ENCODE results near the gene KIF1C.
A peak's percentile ranks its signal among the peaks of the same experiment; 100 is the strongest.

The KIF1C gene

DNA sequence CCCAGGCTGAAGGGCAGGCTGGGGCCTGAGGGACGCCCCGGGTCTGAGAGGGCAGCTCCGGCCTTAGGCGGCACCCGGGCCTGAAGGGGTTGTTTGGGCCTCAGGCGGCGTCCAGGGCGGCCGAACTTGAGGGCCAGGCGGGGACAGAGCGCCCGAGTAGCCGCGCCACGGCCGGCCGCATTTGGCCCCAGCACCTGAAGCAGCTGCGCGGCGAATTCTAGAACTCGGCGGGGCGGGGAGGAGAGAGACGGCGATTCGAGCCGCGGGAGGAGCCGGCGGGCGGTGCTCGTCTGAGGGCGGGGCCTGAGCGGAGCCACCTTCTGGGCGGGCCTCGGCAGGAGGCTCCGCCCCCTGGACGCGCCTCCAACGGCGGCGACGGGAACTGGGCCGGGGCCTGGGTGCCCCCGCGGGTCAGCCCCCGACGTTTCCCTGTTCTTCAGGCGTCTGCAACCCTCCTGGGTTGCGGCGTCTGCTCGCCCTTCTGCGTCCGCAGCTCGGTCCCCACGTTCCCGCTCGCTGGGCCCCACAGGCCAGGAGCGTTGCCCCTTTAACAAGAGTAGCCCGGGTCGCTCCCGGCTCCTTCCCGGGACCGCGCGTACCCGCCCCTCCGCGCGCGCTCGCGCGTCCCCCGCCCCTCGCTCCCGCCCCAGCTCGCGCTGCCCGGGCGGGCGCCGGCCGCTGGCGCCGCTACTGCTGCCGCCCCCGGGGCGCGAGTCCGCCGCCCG is at the start of gene KIF1C, which contains the start of gene INCA1:
KIF1C (plus strand) TSS at position 649 of the 725 bp plus-strand sequence. CDS start 2,297 bp downstream, outside the sequence.
INCA1 (minus strand) TSS at position 221 of the 725 bp plus-strand sequence. CDS start 3,085 bp downstream, outside the sequence.
- peak within 1 kb of the TSS; percentile 91 for H3K4me3 ChIP-seq (ENCODE audit: low read depth, low read length)
- TF ChIP-seq, protein P1, sequence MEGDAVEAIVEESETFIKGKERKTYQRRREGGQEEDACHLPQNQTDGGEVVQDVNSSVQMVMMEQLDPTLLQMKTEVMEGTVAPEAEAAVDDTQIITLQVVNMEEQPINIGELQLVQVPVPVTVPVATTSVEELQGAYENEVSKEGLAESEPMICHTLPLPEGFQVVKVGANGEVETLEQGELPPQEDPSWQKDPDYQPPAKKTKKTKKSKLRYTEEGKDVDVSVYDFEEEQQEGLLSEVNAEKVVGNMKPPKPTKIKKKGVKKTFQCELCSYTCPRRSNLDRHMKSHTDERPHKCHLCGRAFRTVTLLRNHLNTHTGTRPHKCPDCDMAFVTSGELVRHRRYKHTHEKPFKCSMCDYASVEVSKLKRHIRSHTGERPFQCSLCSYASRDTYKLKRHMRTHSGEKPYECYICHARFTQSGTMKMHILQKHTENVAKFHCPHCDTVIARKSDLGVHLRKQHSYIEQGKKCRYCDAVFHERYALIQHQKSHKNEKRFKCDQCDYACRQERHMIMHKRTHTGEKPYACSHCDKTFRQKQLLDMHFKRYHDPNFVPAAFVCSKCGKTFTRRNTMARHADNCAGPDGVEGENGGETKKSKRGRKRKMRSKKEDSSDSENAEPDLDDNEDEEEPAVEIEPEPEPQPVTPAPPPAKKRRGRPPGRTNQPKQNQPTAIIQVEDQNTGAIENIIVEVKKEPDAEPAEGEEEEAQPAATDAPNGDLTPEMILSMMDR (IDR thresholded peaks at IDR 0.05; ENCODE audit: control insufficient read depth, extremely low read depth, insufficient read depth): no peak
- peak; percentile 50 for DNase-seq (ENCODE audit: low read depth)

DNA sequence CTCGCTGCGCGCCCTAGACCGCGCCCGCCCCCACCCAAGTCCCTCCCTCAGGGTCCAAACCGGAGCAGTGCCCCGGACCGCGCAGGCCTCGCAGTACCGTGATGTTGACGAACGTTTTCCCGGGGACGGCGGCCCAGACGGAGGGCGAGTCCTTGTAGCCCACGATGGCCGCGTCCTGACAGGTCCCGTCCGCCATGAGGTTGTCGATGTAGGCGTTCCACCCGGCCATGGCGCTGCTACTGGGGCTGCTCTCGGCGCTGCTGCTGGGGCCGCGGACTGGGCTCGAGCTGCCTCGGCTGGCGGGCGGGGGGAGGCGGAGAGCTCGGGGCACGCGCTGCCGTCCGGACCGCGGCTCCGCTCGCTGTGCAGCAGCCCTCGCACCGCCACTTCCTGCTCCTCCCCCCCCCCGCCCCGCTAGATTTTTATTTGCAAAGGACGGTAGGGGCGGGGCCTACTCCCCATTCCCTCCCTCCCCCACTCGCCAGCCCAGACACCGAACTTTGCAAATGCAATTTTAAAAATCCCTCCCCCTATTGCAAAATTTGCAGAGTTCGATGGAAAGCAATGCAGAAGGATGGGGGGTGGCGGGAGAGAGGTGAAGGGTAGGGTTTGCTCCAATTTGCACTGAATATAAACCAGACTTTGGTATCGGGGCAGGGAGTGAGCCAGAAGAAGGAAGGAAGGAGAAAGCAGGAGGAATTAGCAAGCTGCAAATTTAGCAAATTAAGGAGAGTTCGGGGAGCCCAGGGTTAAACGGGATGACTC is 49.4 kb upstream of the KIF1C start, which contains the start of gene PFN1:
PFN1 (minus strand) TSS at position 365 of the 765 bp plus-strand sequence; CDS start at position 229, 136 bp downstream.
- peak within 1 kb of the TSS; percentile 99 for H3K4me3 ChIP-seq (ENCODE audit: low read depth, low read length)
- TF ChIP-seq, protein P1 (IDR thresholded peaks at IDR 0.05; ENCODE audit: control insufficient read depth, extremely low read depth, insufficient read depth): no peak
- peak; percentile 66 for DNase-seq (ENCODE audit: low read depth)

DNA sequence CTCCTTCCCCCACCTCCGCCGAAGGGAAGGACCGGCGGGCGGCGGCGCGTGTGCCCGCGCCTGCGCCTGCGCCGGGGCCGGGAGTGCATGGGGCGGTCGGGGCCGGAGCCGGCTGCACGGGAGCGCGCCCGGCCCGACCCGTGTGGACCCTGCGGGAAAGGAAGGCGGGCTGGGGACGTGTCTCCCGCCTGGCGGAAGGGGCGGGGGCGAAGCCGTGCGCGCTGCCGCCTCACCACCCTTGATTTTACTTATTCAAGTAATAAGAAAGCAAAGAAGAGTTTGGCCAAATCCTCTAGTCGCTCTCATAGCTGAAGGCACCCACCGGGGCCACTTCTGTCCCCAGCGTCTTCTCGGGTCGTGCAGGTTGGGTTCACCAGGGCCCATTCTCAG is 48.8 kb upstream of the KIF1C start:
- DNase-seq (ENCODE audit: low read depth): peak; percentile 45
- TF ChIP-seq, protein P1 (IDR thresholded peaks at IDR 0.05; ENCODE audit: control insufficient read depth, extremely low read depth, insufficient read depth): no peak
- peak overlapping the region; percentile 99 for H3K4me3 ChIP-seq (ENCODE audit: low read depth, low read length)

DNA sequence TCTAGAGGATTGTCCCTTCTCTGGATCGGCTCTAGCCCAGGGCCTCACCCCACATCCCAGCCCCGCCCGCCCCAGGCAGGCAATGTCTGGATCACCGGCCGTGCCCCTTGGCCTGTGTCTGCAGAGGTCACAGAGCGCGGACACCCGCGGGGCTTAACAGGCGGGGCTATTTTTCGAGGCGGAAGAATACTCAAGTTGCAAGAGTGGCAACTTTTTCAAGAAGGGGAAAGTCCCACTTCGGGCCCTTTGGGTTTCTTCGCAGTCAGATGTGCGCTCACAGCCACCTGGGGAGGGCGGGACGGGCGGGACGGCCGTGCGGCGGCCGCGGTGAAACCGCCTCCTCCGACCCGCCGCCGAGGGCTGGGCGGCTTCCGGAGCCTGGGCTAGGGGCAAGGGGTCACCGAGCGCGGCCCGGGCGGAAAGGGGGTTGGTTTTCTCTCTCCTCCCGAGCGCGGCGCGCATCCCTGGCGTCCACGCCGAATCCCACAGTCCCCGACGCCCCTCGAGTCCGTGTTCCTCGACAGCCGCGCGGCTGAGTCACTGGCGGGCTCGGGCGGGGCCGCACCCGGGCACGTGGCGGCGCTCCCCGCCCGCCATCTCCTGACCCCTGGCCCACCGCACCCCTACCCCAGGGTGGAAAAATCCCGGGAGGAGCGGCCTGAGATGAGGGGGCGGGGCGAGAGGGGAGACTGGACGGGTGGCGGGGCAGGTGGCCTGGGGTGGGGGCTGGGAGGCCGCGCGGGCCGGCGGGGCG is 48.3 kb upstream of the KIF1C start:
- TF ChIP-seq, protein P1 (IDR thresholded peaks at IDR 0.05; ENCODE audit: control insufficient read depth, extremely low read depth, insufficient read depth): no peak
- DNase-seq (ENCODE audit: low read depth): peak; percentile 42
- peak overlapping the region; percentile 99 for H3K4me3 ChIP-seq (ENCODE audit: low read depth, low read length)

DNA sequence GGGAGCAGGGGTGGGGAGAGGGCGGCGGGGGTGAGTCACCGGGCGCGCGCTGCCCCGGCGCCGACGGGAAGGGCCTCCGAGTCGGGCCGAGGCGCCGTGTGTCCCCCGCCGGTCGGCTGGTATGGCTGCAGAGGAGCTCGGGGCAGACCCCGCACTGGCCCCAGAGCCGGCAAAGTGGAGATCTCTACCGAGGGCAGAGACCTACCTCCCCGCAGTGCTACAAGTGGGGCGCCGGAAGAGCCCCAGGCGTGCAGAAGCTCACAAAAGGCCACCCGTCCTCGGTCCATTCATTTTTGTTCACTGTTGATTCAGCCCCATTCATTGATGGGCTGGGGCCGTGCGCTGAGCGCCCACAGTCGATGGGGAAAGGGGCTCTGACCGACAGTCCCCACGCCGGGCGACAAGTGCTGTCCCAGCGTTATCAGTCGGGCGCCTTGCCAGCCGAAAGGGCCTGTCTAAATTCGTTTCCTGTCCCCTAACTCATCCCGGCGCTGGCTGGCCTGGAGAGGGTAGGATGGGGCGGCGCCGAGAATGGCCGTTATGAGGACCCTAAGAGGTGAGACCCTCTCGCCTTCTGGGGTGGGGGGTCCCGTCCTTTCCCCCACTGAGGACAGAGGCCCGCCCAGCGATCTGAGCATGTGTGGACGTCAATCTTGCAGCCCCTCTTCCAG is 47.5 kb upstream of the KIF1C start:
- TF ChIP-seq, protein P1 (IDR thresholded peaks at IDR 0.05; ENCODE audit: control insufficient read depth, extremely low read depth, insufficient read depth): no peak
- H3K4me3 ChIP-seq (ENCODE audit: low read depth, low read length): peak overlapping the region; percentile 99
- DNase-seq (ENCODE audit: low read depth): no peak

DNA sequence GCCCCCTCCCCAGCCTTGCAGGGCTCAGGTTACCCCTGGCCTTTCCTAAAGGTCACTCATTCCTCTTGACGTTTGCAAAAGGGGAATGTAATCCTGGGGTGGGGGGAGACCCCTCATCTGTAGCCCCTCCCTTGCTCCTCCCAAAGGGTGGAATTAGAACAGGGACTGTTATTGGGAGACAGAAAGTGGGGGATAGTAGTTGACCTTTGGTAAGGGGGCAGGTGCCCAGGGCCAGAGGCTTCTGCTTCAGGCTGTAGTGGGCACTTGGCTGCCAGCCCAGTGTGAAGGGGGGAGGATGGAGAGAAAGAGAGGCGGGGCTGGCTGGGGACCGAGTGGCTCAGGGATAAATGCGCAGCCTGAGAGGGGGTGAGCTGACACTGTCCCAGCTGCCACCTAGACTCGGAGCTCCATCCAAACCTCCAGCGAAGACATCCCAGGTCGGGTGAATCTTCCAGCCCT is 47.0 kb upstream of the KIF1C start, which contains the start of gene ENO3:
ENO3 (plus strand) TSS at position 374 of the 459 bp plus-strand sequence. CDS start 711 bp downstream, outside the sequence.
- no peak for DNase-seq (ENCODE audit: low read depth)

More for the DNA sequence above, 47.0 kb upstream of the KIF1C start, which contains the start of gene ENO3:
- TF ChIP-seq, protein P1 (IDR thresholded peaks at IDR 0.05; ENCODE audit: control insufficient read depth, extremely low read depth, insufficient read depth): no peak
- H3K4me3 ChIP-seq (ENCODE audit: low read depth, low read length): peak within 1 kb of the TSS; percentile 99
